GM18507 (cell line): Measurements from ENCODE around the gene DNAH3.

Experiments used
- DNase-seq: peaks from one replicate; pipeline ENCODE4 v3.0.0; 2011; ENCODE audit warnings: low read depth; ENCODE audit not compliant: insufficient read length; ENCODE audit errors: extremely low spot score
- FAIRE-seq: peaks from 2 replicates; lab custom pipeline; 2011; peaks lifted over from hg19 to GRCh38; lab: Jason Lieb, UNC

The DNAH3 gene

GRCh38 chr16:20900299-20901067 lies 250.2 kb downstream of the DNAH3 start, which contains the start of the genes DCUN1D3 and LYRM1:
Gene DCUN1D3 (minus strand): TSS chr16:20900358. CDS start chr16:20862538, 37,820 bp downstream.
Gene LYRM1 (plus strand): TSS chr16:20900771. CDS start chr16:20915556, 14,785 bp downstream.
- FAIRE-seq, result peak; percentile 96
- peak; percentile 84 for DNase-seq

GRCh38 chr16:20899477-20900298 lies 251.0 kb downstream of the DNAH3 start:
- FAIRE-seq (no peak), DNase-seq (no peak)

GRCh38 chr16:20899071-20899470 lies 251.6 kb downstream of the DNAH3 start:
- FAIRE-seq, result no peak
- no peak for DNase-seq

GRCh38 chr16:20897922-20898321 lies 252.7 kb downstream of the DNAH3 start:
- no peak for DNase-seq

DNA sequence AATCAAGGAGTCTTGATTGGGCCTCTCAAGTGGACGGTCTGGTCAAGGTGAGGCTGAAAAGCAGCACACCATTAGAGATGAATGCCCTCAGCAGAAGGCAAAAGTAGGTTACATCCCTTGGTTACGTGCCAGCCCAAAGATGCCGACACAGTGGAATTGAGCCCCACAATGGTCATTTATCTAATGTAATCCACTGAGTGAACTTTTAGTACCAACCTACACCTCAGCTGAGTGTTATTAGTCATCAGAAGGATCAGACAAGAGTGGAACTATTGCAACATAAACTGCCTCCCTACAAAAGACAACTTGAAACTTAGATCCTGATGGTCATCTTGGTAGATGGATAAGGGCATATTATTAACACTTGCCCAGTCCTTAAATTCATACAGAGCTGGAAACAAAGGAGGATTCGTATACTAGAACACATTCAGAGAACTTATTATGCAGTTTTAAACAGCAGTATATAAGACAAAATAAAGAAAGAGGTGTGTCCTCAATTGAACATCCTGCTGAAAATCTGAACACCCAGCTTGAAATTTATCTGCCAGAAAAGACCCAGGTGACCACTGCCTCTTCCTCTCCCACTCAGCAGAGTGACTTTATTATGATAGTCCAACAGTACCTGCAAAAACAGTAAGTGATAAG lies 253.3 kb downstream of the DNAH3 start:
- FAIRE-seq (no peak), DNase-seq (no peak)

More at GRCh38 chr16:20897922-20898321, 252.7 kb downstream of the DNAH3 start:
- FAIRE-seq, result no peak

- DNase-seq, result no peak
- no peak for FAIRE-seq
Measured at GRCh38 chr16:20894388-20894787, 256.3 kb downstream of the DNAH3 start.

DNA sequence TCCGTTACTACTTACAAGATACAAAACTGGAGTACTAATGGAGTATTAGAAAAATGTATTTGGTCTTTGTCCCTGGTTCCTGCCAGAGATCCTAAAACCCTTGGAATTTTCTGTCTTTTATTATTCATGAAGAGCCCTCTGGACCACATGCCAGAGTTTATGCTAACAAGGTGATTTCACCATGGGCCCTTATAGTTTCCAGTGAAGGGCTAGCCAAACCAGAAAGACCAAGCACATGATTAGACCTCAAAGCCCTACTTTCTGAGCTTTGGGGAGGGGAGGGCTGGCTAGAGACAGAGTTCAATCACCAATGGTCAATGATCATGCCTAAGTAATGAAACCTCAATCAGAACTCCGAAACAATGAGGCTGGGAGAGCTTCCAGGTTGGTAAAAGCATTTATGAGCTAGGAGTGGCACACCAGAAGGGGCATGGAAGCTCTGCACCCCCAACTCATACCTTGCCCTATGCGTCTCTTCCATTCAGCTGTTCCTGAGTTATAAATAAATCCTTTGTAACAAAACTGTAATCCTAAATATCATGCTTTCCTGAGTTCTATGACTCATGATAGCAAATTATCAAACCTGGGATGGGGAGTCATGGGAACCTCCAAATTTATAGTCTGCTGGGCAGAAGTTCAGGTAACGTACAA lies 260.9 kb downstream of the DNAH3 start:
- FAIRE-seq (no peak), DNase-seq (no peak)

GRCh38 chr16:20887207-20887606 lies 263.4 kb downstream of the DNAH3 start:
- no peak for FAIRE-seq
- DNase-seq, result no peak

GRCh38 chr16:20886320-20886719 lies 264.3 kb downstream of the DNAH3 start:
- FAIRE-seq, result no peak
- no peak for DNase-seq

- DNase-seq (no peak), FAIRE-seq (no peak)
Measured at GRCh38 chr16:20884240-20884556, 266.4 kb downstream of the DNAH3 start.

DNA sequence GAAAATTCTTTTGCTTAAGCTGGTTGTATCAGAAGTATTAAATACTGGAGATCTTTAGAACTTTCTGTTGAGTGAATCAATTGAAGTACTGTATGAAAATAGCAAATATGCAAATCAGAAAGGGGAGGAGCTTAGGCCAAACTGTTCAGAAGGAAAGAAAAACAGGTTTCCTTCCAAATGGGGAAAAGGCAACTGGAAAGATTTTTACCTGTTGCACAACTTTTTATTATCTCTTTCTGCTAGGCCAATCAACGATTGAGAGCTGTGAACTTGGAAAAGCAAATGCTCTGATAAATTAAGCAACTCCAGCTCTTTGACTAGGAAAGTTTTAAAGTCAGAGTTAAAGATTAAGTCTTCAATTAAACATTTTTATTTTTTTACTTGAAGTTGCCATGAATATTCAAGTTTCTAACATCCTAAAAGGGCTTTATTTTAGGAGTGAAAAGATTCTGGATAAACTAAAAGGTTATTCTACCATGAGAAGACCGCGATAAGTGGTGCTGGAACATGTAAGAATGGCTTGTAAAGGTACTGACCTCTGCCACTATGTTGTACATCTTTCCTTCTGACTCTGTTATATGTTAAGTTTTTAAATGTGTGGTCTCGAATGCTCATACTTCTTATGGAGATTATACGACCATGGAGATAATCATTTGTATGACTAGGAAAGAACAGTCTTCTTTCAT lies 266.9 kb downstream of the DNAH3 start:
- DNase-seq, result no peak
- no peak for FAIRE-seq
